Measurements from ENCODE around the gene PRMT1.
A peak's percentile ranks its signal among the peaks of the same experiment; 100 is the strongest.

The PRMT1 gene

DNA sequence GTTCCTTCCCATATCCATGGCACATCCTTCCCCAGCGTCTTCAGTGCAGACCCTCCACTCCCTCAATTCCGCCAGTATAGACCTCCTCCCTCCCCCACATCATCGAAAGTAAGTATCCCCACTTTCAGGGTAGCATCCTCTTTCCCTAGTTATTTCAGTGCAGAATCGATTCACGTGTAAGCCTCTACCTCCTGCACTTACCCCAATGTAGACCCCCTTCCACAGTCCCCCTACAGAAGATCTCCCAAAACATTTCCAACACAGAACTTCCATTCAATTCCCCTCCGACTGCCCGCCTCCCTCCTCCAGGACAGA is 12.1 kb upstream of the PRMT1 start:
- TF ChIP-seq ZFX (IDR thresholded peaks at IDR 0.05; ENCODE audit: borderline replicate concordance), result no peak
- TF ChIP-seq, protein P1, sequence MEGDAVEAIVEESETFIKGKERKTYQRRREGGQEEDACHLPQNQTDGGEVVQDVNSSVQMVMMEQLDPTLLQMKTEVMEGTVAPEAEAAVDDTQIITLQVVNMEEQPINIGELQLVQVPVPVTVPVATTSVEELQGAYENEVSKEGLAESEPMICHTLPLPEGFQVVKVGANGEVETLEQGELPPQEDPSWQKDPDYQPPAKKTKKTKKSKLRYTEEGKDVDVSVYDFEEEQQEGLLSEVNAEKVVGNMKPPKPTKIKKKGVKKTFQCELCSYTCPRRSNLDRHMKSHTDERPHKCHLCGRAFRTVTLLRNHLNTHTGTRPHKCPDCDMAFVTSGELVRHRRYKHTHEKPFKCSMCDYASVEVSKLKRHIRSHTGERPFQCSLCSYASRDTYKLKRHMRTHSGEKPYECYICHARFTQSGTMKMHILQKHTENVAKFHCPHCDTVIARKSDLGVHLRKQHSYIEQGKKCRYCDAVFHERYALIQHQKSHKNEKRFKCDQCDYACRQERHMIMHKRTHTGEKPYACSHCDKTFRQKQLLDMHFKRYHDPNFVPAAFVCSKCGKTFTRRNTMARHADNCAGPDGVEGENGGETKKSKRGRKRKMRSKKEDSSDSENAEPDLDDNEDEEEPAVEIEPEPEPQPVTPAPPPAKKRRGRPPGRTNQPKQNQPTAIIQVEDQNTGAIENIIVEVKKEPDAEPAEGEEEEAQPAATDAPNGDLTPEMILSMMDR (IDR thresholded peaks at IDR 0.05), result no peak
- peak overlapping the region; percentile 95 for H3K27ac ChIP-seq

DNA sequence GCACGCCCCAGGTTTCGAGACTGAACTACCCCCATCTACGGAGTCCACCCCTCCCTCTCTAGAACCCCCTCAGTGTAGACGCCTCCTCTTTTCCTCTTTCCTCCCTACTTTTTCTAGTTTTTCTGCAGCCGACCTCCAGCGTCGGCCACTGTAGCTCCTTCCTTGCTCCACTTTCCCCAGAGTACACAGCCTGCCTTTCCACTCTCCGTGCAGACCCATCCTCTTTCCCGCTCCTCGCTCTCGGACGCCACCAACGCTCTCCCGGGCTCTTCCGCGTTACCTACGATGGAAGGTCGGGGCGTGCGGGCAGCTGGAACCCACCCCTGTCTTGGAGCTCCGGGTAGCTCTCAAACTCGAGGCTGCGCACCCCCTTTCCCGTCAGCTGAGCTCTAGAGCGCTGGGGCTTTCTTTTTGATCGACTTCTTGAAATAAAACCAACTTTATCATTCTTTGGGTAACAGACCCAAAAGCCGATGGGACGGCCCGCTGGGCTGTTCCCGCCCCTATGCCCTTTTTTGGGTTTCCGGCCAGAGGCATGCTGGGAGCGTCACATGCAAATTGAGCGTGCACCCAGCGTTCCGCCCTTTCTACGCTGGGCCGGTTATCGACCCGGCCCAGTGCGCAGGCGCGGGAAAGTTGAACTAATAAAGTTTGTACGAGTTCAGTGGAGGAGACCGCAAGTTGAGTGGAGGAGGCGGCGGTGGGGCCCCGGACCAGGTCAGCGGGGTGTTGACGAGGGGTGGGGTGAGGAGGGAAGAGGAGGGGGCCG is 11.5 kb upstream of the PRMT1 start, which contains the start of the genes BCL2L12 and IRF3:
BCL2L12 (plus strand) TSS at position 583 of the 769 bp plus-strand sequence. CDS start 760 bp downstream, outside the sequence.
IRF3 (minus strand) TSS at position 507 of the 769 bp plus-strand sequence. CDS start 1,019 bp downstream, outside the sequence.
- peak within 1 kb of the TSS; percentile 95 for H3K27ac ChIP-seq
- no peak for TF ChIP-seq ZFX (IDR thresholded peaks at IDR 0.05; ENCODE audit: borderline replicate concordance)
- TF ChIP-seq, protein P1 (IDR thresholded peaks at IDR 0.05), result no peak

DNA sequence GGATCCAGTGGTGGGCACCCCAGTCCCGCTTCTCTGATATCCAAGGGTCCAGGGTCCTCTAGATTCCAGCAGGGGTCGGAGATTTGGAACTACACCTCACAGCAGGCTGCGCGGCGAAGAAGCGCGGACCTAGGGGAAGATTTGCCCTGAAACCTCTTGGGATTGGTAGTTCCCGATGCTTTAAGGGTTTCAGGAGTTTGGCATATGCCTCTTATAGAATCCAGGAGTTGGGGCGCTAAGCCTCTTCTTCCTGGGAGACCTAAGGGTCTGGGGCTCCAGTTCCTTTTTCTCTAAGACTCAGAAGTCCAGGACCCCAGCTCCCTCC is 11.0 kb upstream of the PRMT1 start:
- TF ChIP-seq, protein P1 (IDR thresholded peaks at IDR 0.05), result no peak
- TF ChIP-seq ZFX (IDR thresholded peaks at IDR 0.05; ENCODE audit: borderline replicate concordance), result no peak
- H3K27ac ChIP-seq, result peak overlapping the region; percentile 95

- peak overlapping the region; percentile 95; the same call in 1 of the 2 replicates for H3K27ac ChIP-seq
- TF ChIP-seq, protein P1 (IDR thresholded peaks at IDR 0.05), result no peak
- TF ChIP-seq ZFX (IDR thresholded peaks at IDR 0.05; ENCODE audit: borderline replicate concordance), result no peak
Observed at GRCh38 chr19:49667473-49667872, 9.6 kb upstream of the PRMT1 start.

- TF ChIP-seq, protein P1 (IDR thresholded peaks at IDR 0.05), result no peak
- no peak for TF ChIP-seq ZFX (IDR thresholded peaks at IDR 0.05; ENCODE audit: borderline replicate concordance)
- H3K27ac ChIP-seq, result no peak overlapping the region
Observed at GRCh38 chr19:49669516-49669915, 7.6 kb upstream of the PRMT1 start.

GRCh38 chr19:49672131-49672919 is 4.7 kb upstream of the PRMT1 start:
- peak overlapping the region; percentile 53 for H3K27ac ChIP-seq
- no peak for TF ChIP-seq ZFX (IDR thresholded peaks at IDR 0.05; ENCODE audit: borderline replicate concordance)
- TF ChIP-seq, protein P1 (IDR thresholded peaks at IDR 0.05), result peak; percentile 95

Data from 22Rv1 (cell line).